ENCODE results near the gene TEDDM1. TPM values are rescaled to one million over a fixed set of nuclear protein-coding genes. Genes with fewer than 3 reads are reported as not detected.
A peak's percentile ranks its signal among the peaks of the same experiment; 100 is the strongest.

TEDDM1 gene
- total RNA-seq, 3 donors from 2014 or later, result not detected

DNA sequence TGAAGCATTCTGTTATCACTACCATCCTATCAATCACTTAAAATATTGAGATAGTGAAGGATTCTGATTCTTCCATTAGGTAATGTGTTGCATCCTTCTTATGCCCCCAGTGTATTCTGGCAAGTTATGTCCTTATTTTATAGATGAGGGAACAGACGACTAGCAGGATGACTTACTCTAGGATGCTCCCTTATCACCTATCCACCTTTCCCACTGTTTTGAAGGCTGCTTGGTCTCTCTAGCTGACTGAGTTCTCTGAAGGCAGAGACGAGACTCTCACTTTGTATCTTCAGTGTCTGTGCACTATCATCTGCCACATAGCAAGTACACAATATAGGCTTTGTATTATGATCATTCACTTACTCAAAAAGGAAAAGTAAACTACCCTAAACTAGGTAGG lies 12.9 kb downstream of the TEDDM1 start:
- no peak for DNase-seq (ENCODE audit: low spot score in 2 of 2)
- Histone ChIP-seq H3K4me3 (peak overlapping the region; percentile 86 to 96 (median 90)), H3K36me3 (peaks cover 21% of the 10 kb centered on the region), H3K27ac (no peak overlapping the region), H3K27me3 (no peaks in the 10 kb centered on the region), H3K4me1 (peaks cover 0 to 2% of the 10 kb centered on the region in 2 donors), H3K9me3 (no peaks in the 10 kb centered on the region)
- TF ChIP-seq POLR2A (IDR thresholded peaks at IDR 0.05), result no peak
- no peak for TF ChIP-seq CTCF (IDR thresholded peaks at IDR 0.05)
- TF ChIP-seq POLR2AphosphoS5 (IDR thresholded peaks at IDR 0.05), result no peak
- intact Hi-C loops (cut with DNase I; ENCODE audit: low total_unique reads), result no loop called here

DNA sequence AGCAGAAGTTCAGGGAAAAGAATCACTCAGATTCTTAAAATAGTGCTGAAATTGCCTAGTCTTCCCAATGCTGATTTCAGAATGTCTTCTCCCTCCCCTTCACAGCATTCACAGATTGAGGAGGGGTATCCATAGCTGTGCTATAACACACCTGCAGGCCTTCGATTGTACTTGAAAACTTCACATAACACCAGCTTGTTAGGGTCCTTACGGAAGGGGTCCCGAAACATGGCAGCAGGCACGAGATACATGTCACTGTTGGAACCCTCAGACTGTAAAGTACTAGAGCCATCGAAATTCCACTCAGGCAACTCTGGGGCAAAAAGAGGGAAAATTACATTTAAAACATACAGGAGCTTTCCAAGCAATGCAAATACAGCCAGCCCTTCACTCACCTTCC lies 13.5 kb downstream of the TEDDM1 start:
- peaks cover 21% of the 10 kb centered on the region for H3K36me3 ChIP-seq
- H3K27ac ChIP-seq, result peak overlapping the region; percentile 40 to 51
- intact Hi-C loops (cut with DNase I; ENCODE audit: low total_unique reads), result no loop called here
- no peak for DNase-seq (ENCODE audit: low spot score in 2 of 2)
- H3K9me3 ChIP-seq, result no peaks in the 10 kb centered on the region
- no peaks in the 10 kb centered on the region for H3K27me3 ChIP-seq
- no peak for TF ChIP-seq POLR2A (IDR thresholded peaks at IDR 0.05)
- peak in 1 of 3 donors; percentile 10 for TF ChIP-seq POLR2AphosphoS5 (IDR thresholded peaks at IDR 0.05)
- H3K4me1 ChIP-seq, result peaks cover 0 to 2% of the 10 kb centered on the region in 2 donors
- peak overlapping the region in 2 of 3 donors; percentile 90 to 96 for H3K4me3 ChIP-seq

DNA sequence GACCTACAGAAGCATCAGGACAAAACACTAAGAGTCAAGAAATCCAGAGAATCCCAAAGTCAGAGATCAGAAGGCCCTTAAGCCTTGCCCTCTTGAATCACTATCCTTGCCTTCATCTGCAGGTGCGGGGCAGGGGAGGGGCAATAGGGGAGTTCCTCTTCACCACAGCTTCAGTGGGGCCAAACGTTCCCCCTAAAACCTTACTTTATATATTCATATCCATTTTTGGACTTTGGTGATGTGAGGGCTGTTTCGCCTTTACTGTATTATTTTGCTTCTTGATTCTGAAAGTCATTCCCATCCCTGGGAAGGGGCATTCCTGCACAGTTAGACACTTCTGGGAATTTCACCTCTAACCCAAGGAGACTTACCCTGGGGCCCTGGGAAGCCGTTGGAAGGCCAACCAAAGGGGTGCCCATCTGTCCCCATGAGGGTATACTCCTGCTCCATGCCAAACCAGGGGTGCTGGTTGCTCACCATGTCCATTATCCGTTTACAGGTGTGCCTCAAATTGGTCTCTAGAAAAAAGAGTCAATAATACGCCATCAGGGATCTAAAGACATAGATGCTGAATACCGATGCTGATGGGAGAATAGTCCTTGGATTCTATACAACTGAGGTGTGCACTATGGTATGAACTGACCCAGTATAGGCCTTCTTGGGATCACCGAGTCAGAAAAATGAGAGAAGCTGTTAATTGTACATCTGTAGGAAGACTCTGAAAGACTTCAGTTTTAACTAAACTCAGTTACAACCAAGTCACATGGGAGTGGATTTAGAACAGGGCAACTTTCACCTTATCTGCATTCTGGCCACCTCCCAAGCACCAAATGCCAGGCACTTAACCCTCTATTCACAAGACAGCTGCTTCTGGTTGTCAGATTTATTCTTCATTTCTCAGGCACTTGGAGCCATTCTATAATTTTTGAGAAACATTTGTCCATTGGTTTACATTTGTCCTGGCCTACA lies 14.3 kb downstream of the TEDDM1 start:
- intact Hi-C loops (cut with DNase I; ENCODE audit: low total_unique reads), result no loop called here
- peak overlapping the region; percentile 40 to 51 for H3K27ac ChIP-seq
- H3K4me3 ChIP-seq, result peak overlapping the region in 2 of 3 donors; percentile 90 to 96
- H3K9me3 ChIP-seq, result no peaks in the 10 kb centered on the region
- TF ChIP-seq POLR2AphosphoS5 (IDR thresholded peaks at IDR 0.05) (no peak), CTCF (IDR thresholded peaks at IDR 0.05) (no peak), POLR2A (IDR thresholded peaks at IDR 0.05) (peak; percentile 12)
- DNase-seq (ENCODE audit: low spot score in 2 of 2), result no peak
- H3K36me3 ChIP-seq, result peaks cover 21% of the 10 kb centered on the region
- H3K4me1 ChIP-seq, result peaks cover 0 to 2% of the 10 kb centered on the region in 2 donors
- H3K27me3 ChIP-seq, result no peaks in the 10 kb centered on the region

GRCh38 chr1:182384387-182384960 lies 16.0 kb downstream of the TEDDM1 start:
- Histone ChIP-seq H3K4me3 (peak overlapping the region in 1 of 3 donors; percentile 3), H3K4me1 (peaks cover 0 to 2% of the 10 kb centered on the region in 2 donors), H3K27me3 (no peaks in the 10 kb centered on the region), H3K36me3 (peaks cover 21% of the 10 kb centered on the region), H3K9me3 (no peaks in the 10 kb centered on the region), H3K27ac (peak overlapping the region in 1 of 2 donors; percentile 1)
- TF ChIP-seq CTCF (IDR thresholded peaks at IDR 0.05), result no peak
- peak in 1 of 3 donors; percentile 64 for TF ChIP-seq POLR2AphosphoS5 (IDR thresholded peaks at IDR 0.05)
- intact Hi-C loops (cut with DNase I; ENCODE audit: low total_unique reads), result no loop called here
- DNase-seq (ENCODE audit: low spot score in 2 of 2), result no peak

DNA sequence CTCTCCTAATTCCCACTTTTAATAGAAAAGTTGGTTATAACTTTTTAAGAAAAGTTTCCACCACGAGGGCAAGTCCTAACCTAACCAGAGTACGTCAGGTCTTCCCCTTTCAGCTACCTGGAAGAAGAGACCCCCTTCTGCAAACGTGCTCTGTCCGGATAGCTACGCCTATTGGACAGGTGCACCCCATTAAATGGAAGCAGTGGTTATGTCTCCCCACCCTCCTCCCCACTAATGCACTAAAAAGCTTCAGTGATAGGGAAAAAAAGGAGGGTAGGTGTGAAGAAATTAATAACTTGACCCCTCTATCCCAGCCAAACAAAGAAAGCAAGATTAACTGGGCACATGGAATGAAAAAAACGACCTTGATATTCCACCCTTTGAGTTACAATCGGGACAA lies 16.5 kb downstream of the TEDDM1 start:
- Histone ChIP-seq H3K36me3 (peaks cover 21% of the 10 kb centered on the region), H3K9me3 (no peaks in the 10 kb centered on the region), H3K27ac (no peak overlapping the region), H3K4me1 (peaks cover 0 to 2% of the 10 kb centered on the region in 2 donors), H3K27me3 (no peaks in the 10 kb centered on the region), H3K4me3 (no peak overlapping the region)
- intact Hi-C loops (cut with DNase I; ENCODE audit: low total_unique reads), result no loop called here
- TF ChIP-seq POLR2A (IDR thresholded peaks at IDR 0.05) (no peak), CTCF (IDR thresholded peaks at IDR 0.05) (no peak), POLR2AphosphoS5 (IDR thresholded peaks at IDR 0.05) (peak in 1 of 3 donors; percentile 9)
- no peak for DNase-seq (ENCODE audit: low spot score in 2 of 2)
